Left renal cortex interstitium (tissue), 4 donors: ENCODE data around the gene LDOC1. TPM values are rescaled to one million over a fixed set of nuclear protein-coding genes. Genes with fewer than 3 reads are reported as not detected.
"Not testable (repeated sequence)": the region's sequence is repeated elsewhere in the genome, so short reads cannot be mapped to it uniquely, and the experiment has no call there.

Experiments used
- DNase-seq, 4 donors: peaks; one replicate each; pipeline ENCODE4 v3.0.0-alpha.2; 2013; ENCODE audit warnings: low read depth in 4 of 4, low spot score in 2 of 4, missing footprints in 1 of 4
- polyA plus RNA-seq, 4 donors: library from polyadenylated mRNA; unstranded; fragments of 120-200 nt; gene quantifications; one replicate each; pipeline ENCODE4 v1.2.1, GENCODE V29; 2013; ENCODE audit not compliant: insufficient read length in 4 of 4

LDOC1 gene
- 10 to 100 TPM; 67.6 to 79.1 (median 74.2) TPM for polyA plus RNA-seq

- peak in 2 of 4 donors; percentile 41 to 43 for DNase-seq
These were observed at the start of gene LDOC1 for GRCh38 chrX:141176586-141177451. Gene LDOC1, minus strand, starts transcription at chrX:141177129. Its CDS starts 108 bp downstream, at chrX:141177021.

- no peak for DNase-seq
These were observed 44.7 kb upstream of the LDOC1 start for GRCh38 chrX:141221611-141222010.

GRCh38 chrX:141220342-141221008 lies 43.5 kb upstream of the LDOC1 start:
- no peak for DNase-seq

- DNase-seq, result no peak
These were observed 37.3 kb upstream of the LDOC1 start for GRCh38 chrX:141214196-141214595.

GRCh38 chrX:141201962-141202361 lies 25.0 kb upstream of the LDOC1 start:
- DNase-seq, result no peak

- not testable (repeated sequence) for DNase-seq
These were observed 11.6 kb upstream of the LDOC1 start for GRCh38 chrX:141188573-141188972.

GRCh38 chrX:141185366-141185765 lies 8.4 kb upstream of the LDOC1 start:
- DNase-seq, result no peak

GRCh38 chrX:141183000-141183399 lies 6.1 kb upstream of the LDOC1 start:
- DNase-seq, result no peak

GRCh38 chrX:141180851-141181250 lies 3.9 kb upstream of the LDOC1 start:
- DNase-seq, result no peak

- DNase-seq, result no peak
These were observed 1.1 kb downstream of the LDOC1 start for GRCh38 chrX:141175786-141176185.

GRCh38 chrX:141164406-141164805 lies 12.5 kb downstream of the LDOC1 start:
- no peak for DNase-seq

- DNase-seq, result no peak
These were observed 18.8 kb downstream of the LDOC1 start for GRCh38 chrX:141158084-141158483.

- DNase-seq, result not testable (repeated sequence)
These were observed 21.7 kb downstream of the LDOC1 start for GRCh38 chrX:141155231-141155630.

- DNase-seq, result no peak
These were observed 34.0 kb downstream of the LDOC1 start for GRCh38 chrX:141142946-141143345.

- DNase-seq, result no peak
These were observed 43.7 kb downstream of the LDOC1 start for GRCh38 chrX:141133272-141133671.

GRCh38 chrX:141127146-141127545 lies 49.8 kb downstream of the LDOC1 start:
- DNase-seq, result no peak

Other genes starting within 250 kb of the LDOC1 start
- under 1 TPM in 1 of 4 donors, not detected in 3; 0.22 TPM for gene SPANXB1, start 174.5 kb downstream of the LDOC1 start, polyA plus RNA-seq
- gene SPANXC, start 65.4 kb upstream of the LDOC1 start, polyA plus RNA-seq, result not detected